ENCODE data around the gene GARIN1A.

DNA sequence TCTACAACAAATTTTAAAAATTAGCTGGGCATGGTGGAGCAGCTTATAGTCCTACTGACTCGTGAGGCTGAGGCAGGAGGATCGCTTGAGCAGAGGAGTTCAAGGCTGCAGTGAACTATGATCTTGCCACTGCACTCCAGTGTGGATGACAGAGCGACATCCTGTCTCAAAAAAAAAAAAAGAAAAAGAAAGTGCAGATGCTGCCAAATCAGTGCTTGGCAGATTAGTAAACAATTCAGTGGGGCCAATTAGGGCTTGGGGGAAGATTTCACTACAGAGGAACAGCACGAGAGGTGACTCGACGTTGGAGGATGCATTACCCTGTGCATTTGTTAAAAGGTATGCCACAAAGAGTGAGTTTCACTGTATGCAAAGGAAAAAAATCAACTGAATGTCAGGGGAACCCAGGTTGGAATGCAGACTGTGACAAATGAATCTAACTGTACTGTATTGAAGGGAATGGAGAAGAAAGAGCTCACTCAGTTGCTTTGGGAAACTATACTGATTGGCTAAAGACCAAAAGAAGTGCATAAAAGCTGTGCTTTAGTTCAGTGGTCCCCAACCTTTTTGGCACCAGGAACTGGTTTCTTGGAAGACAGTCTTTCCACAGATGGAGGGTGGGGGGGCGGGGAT lies 31.6 kb downstream of the GARIN1A start:
- TF ChIP-seq CTCF (IDR thresholded peaks at IDR 0.05) (no peak), POLR2A (IDR thresholded peaks at IDR 0.05) (no peak)

Measured in adrenal gland (tissue), 5 donors.